BJ (cell line): ENCODE measurements around the gene BAIAP2. TPM values are rescaled to one million over a fixed set of nuclear protein-coding genes. Genes with fewer than 3 reads are reported as not detected.

Source experiments
- CTCF ChIA-PET: fragments of 350-600 bp; formaldehyde crosslinking; extraction: SDS; loops from one replicate; lab custom pipeline; 2021; ENCODE audit warnings: antibody characterized with exemption, inconsistent platforms; lab: Yijun Ruan, JAX
- POLR2A ChIA-PET: fragments of 300-600 bp; sonication (Branson Sonifier 250); formaldehyde crosslinking; extraction: SDS; loops from one replicate; lab custom pipeline; 2021; ENCODE audit warnings: antibody characterized with exemption; lab: Charles Lee
- DNase-seq: peaks from one replicate; pipeline ENCODE4 v3.0.0-alpha.2; 2011; ENCODE audit warnings: low read depth
- H3K27me3 ChIP-seq: 2 replicates; pipeline ENCODE4 v1.6.0; 2011; ENCODE audit warnings: low read length; ENCODE audit not compliant: control insufficient read depth, insufficient read depth
- H3K36me3 ChIP-seq: 2 replicates; pipeline ENCODE4 v1.5.1; 2011; ENCODE audit warnings: low read length; ENCODE audit not compliant: control insufficient read depth, insufficient read depth
- H3K4me3 ChIP-seq: 2 replicates; pipeline ENCODE4 v1.5.1; 2011; ENCODE audit warnings: low read depth, mild to moderate bottlenecking, control low read depth, low read length
- CTCF ChIP-seq: IDR thresholded peaks from 2 replicates; pipeline ENCODE4 v1.5.1; 2011; ENCODE audit warnings: low read depth, mild to moderate bottlenecking, control low read depth, inconsistent platforms, low read length, moderate library complexity; ENCODE audit not compliant: insufficient read depth
- polyA plus RNA-seq: library from polyadenylated mRNA; depleted of rRNA; stranded (reverse); fragments of >200 nt; gene quantifications from 2 replicates; pipeline ENCODE4 v1.2.3, GENCODE V29; 2011

Gene BAIAP2
- polyA plus RNA-seq, 1 experiment = 12.1 TPM

DNA sequence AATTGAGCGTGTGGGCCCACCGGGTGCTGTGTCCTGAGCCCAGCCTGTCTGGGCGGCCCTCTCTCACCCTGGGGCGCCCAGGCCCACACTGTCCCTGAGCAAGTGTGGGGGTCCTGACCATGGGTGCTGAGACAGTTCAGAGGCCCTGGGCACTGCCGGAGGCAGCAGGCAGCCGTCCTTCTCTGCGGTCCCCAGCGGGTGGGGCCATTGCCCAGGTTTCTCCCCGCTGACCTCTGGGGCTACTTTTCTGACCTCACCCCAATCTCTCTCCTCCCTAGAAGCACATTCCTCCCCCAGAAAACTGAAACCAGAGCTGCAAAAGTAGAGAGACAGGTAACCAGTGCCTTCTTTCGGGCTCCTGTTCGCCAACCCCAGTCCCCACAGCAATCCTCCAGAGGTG lies 94.3 kb downstream of the BAIAP2 start:
- CTCF ChIA-PET = no interaction called here

GRCh38 chr17:81129711-81130367 lies 94.9 kb downstream of the BAIAP2 start:
- DNase-seq = no peak
- CTCF ChIA-PET = no interaction called here
- POLR2A ChIA-PET = interaction anchor here (0.6 kb wide), 1 partner anchor 343 kb away, joined by 3 read pairs; no protein-coding TSS in a partner anchor
- TF ChIP-seq CTCF = no peak
- Histone ChIP-seq H3K4me3 (no peak overlapping the region), H3K27me3 (no peaks in the 10 kb centered on the region), H3K36me3 (no peaks in the 10 kb centered on the region)

More for the DNA sequence above, 94.3 kb downstream of the BAIAP2 start:
- no peak for TF ChIP-seq CTCF
- POLR2A ChIA-PET = no interaction called here
- no peak for DNase-seq
- H3K27me3 ChIP-seq = no peaks in the 10 kb centered on the region
- no peak overlapping the region for H3K4me3 ChIP-seq
- H3K36me3 ChIP-seq = no peaks in the 10 kb centered on the region

DNA sequence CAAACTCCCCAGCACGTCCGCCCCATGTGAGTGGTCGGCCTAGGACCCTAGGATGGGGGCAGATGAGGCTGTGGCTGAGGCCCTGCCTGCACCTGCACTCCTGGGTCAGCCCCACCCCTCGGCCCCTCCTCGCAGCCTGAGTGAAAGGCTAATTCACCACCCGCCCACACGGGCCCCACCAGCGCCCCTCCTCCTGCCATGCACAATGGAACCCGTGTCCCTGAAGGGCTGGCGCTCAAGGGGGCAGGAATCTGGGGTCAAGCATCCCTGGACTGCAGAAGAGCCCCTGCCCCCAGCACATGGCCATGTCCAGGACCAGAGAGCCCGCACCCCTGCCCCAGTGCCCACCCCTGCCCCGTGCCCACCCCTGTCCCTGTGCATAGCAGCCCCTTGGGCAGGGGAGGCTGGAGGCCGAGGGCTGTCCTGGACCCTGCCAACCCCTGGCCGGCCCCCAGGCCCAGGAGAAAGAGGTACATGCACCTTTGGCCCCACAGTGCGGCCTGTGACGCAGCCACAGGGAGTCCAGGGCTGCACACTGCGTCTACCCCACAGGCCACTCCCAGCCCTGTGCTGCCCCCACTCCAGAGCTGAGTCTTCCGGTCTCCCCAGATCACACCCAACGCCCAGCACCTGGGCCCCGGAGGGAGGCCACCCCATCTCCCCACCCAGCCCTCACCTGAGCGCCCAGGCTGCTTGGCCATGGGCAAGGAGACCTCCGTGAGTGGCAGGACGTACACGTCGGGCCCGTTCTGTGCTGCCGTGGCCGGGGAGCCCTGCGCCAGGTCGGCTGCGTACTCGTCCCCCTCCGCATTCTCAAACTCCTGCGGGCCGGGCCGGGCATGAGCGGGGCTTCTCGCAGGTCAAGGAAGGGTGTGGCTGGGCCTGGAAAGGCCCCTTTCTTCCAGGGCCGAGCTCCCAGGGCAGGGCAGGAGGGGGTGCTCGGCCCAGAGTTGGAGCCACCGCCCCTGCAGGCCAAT lies 95.7 kb downstream of the BAIAP2 start:
- TF ChIP-seq CTCF = no peak
- Histone ChIP-seq H3K27me3 (no peaks in the 10 kb centered on the region), H3K36me3 (no peaks in the 10 kb centered on the region), H3K4me3 (no peak overlapping the region)
- ChIA-PET CTCF (no interaction called here), POLR2A (interaction anchor here (0.6 kb wide), 1 partner anchor 342 kb away, joined by 3 read pairs; no protein-coding TSS in a partner anchor)
- DNase-seq = no peak

GRCh38 chr17:81131486-81132196 lies 96.7 kb downstream of the BAIAP2 start:
- no peak for TF ChIP-seq CTCF
- H3K27me3 ChIP-seq = no peaks in the 10 kb centered on the region
- CTCF ChIA-PET = interaction anchor here (0.7 to 4.0 kb wide), 2 partner anchors 12 to 22 kb away, joined by 3 to 23 read pairs; no protein-coding TSS in a partner anchor
- no peaks in the 10 kb centered on the region for H3K36me3 ChIP-seq
- POLR2A ChIA-PET = no interaction called here
- no peak overlapping the region for H3K4me3 ChIP-seq
- DNase-seq = no peak
